IPS DF 6.9 (cell line): ENCODE measurements around the gene SMCO3.

Experiments
- DNase-seq: peaks from one replicate; pipeline ENCODE4 v3.0.0-alpha.2; 2013; ENCODE audit warnings: low read depth, low spot score
- H3K27ac ChIP-seq: one replicate; pipeline ENCODE4 v1.5.1; 2013; ENCODE audit warnings: low read length, control low read depth
- H3K27me3 ChIP-seq: 2 replicates; pipeline ENCODE4 v1.6.1; 2013; ENCODE audit warnings: mild to moderate bottlenecking, low read length; ENCODE audit not compliant: control insufficient read depth, insufficient read depth
- H3K36me3 ChIP-seq: 2 replicates; pipeline ENCODE4 v1.6.1; 2013; ENCODE audit warnings: low read length; ENCODE audit not compliant: control insufficient read depth, insufficient read depth
- H3K4me1 ChIP-seq: 2 replicates; pipeline ENCODE4 v1.6.1; 2013; ENCODE audit warnings: low read length; ENCODE audit not compliant: control insufficient read depth, insufficient read depth
- H3K4me3 ChIP-seq: 2 replicates; pipeline ENCODE4 v1.5.1; 2013; ENCODE audit warnings: mild to moderate bottlenecking, low read length
- H3K9me3 ChIP-seq: 2 replicates; pipeline ENCODE4 v1.6.1; 2013; ENCODE audit warnings: low read length, inconsistent platforms; ENCODE audit not compliant: control insufficient read depth, insufficient read depth
- WGBS: extraction: QIAGEN DNeasy Blood & Tissue Kit; methylation state at CpG from one replicate; pipeline ENCODE4 v1.1.7; 2013; ENCODE audit warnings: mixed read lengths, missing lambda C conversion rate; ENCODE audit not compliant: insufficient read length, insufficient coverage; 5-methylcytosine and 5-hydroxymethylcytosine counted together

SMCO3 gene

DNA sequence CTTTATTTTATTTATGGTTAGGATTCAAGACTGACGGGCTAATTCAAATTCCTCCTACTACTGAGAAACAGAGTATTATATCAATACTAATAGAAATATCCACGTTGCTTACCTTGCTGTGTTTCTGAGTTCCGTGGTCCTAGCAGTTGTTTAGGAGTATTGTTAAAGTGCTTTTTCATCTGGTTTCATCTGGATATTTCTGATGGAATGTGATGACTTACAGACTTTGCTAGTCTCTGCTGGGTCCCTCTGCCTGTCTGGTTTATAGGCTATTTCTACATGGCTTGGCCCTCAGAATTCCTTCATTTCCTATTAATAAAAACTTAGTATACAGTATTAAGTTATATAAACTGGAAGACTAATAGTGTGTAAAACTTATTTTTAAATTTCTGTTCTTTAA is at the start of gene SMCO3:
TSS of gene SMCO3 (minus strand) at position 169 of the 400 bp plus-strand sequence. CDS start 7,502 bp downstream, outside the sequence.
- H3K4me1 ChIP-seq = no peaks in the 10 kb centered on the region
- no peaks in the 10 kb centered on the region for H3K27me3 ChIP-seq
- no peak within 1 kb of the TSS for H3K27ac ChIP-seq
- no peaks in the 10 kb centered on the region for H3K9me3 ChIP-seq
- no peaks in the 10 kb centered on the region for H3K36me3 ChIP-seq
- no CpG with 5 or more reads among the region's 3 CpGs for WGBS
- DNase-seq = no peak
- no peak within 1 kb of the TSS for H3K4me3 ChIP-seq

DNA sequence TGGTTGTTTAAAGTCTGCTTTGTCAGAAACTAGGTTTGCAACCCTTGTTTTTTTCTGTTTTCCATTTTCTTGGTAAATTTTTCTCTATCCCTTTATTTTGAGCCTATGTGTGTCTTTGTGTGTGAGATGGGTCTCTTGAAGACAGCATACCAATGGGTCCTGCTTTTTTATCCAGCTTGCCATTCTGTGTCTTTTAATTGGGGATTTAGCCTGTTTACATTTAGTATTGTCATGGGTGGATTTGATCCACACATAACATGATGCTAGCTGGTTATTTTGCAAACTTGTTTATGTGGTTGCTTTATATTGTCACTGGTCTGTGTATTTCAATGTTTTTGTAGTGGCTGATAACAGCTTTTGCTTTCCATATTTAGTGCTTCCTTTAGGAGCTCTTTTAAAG is 46.5 kb upstream of the SMCO3 start:
- H3K4me1 ChIP-seq = no peaks in the 10 kb centered on the region
- no peaks in the 10 kb centered on the region; the same call in 1 of the 2 replicates for H3K9me3 ChIP-seq
- H3K36me3 ChIP-seq = no peaks in the 10 kb centered on the region
- no peaks in the 10 kb centered on the region for H3K27me3 ChIP-seq
- H3K4me3 ChIP-seq = no peak overlapping the region
- no peak for DNase-seq
- H3K27ac ChIP-seq = no peak overlapping the region

DNA sequence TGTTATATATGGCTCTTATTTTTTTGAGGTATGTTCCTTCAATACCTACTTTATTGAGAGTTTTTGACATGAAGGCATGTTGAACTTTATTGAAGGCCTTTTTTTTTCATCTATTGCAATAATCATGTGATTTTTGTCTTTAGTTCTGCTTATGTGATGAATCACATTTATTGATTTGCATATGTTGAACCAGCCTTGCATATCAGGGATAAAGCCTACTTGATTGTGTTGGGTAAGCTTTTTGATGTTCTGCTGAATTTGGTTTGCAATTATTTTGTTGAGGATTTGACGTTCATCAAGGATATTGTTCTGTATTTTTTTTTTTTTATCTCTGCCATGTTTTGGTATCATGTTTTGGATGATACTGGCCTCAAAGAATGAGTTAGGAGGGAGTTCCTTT is 44.5 kb upstream of the SMCO3 start:
- no CpG with 5 or more reads among the region's 1 CpG for WGBS
- Histone ChIP-seq H3K27ac (no peak overlapping the region), H3K9me3 (no peaks in the 10 kb centered on the region; the same call in 1 of the 2 replicates), H3K4me3 (no peak overlapping the region), H3K27me3 (no peaks in the 10 kb centered on the region), H3K36me3 (no peaks in the 10 kb centered on the region), H3K4me1 (no peaks in the 10 kb centered on the region)
- DNase-seq = no peak

DNA sequence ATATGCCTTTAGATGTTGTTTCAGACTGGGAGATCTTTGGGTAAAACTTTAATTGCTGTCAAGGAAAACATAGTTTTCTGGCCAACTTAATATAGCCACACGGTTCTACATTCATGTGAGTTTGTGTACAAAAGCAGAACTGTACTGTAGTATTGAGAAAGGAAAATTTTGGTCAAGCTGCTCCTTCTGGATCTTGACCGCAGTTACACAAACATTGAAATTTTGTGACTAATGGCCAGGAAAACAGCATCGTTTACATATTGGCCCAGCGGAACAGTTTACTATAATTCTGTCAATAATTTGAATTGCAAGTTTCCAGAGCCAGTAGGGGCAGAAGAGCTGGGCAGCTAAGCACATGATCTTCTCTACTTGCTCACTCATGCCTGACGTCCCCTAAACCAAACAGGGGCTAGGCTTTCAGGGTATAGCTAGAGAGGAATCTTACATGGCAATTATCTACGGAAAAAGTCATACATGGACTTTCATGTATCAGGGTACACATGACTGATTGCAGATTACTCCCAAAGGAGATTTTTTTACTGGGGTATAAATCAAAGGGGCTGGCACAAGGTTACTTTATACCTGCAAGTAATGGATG is 40.7 kb upstream of the SMCO3 start:
- no peaks in the 10 kb centered on the region; the same call in 1 of the 2 replicates for H3K9me3 ChIP-seq
- no CpG with 5 or more reads among the region's 6 CpGs for WGBS
- H3K36me3 ChIP-seq = no peaks in the 10 kb centered on the region
- no peak overlapping the region for H3K27ac ChIP-seq
- H3K4me1 ChIP-seq = no peaks in the 10 kb centered on the region; the same call in 1 of the 2 replicates
- DNase-seq = no peak
- no peak overlapping the region for H3K4me3 ChIP-seq
- H3K27me3 ChIP-seq = no peaks in the 10 kb centered on the region

DNA sequence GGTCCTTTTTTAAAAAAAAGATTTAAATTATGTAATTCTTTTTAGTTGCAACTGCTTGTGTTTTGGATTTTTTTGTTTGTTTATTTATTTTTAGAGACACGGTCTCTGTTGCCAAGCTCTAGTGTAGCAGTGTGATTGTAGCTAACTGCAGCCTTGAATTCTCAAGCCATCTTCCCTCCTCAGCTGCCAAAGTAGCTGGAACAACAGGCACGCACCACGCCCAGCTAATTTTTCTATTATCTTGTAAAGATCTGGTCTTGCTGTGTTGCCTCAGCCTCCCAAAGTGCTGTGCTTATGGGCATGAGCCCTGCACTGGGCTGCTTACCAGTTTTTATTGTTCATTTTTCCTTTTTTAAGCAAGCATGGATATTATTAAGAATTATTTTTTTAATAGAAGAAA is 40.0 kb upstream of the SMCO3 start:
- no peaks in the 10 kb centered on the region; the same call in 1 of the 2 replicates for H3K4me1 ChIP-seq
- H3K27me3 ChIP-seq = no peaks in the 10 kb centered on the region
- H3K27ac ChIP-seq = no peak overlapping the region
- no peaks in the 10 kb centered on the region for H3K36me3 ChIP-seq
- no peak overlapping the region for H3K4me3 ChIP-seq
- no CpG with 5 or more reads among the region's 3 CpGs for WGBS
- H3K9me3 ChIP-seq = no peaks in the 10 kb centered on the region; the same call in 1 of the 2 replicates
- DNase-seq = no peak

DNA sequence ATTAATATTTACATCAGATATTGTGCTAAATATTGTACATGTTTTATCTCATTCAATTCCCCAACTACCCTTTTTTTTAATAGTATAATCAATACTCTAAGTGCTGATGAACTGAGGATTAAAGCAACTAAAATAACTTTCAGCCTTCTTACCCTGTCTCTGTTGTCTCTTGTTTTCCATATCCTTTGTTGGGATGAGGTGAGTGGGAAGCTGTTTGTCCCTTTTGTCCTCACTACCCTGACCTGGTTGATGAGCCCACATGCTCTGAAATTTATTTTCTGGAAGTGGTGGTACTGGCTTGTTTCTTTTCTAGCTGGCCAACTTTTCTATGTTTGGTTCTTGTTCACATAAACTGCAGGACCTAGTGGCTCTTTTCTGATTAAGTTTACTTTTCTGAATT is 38.9 kb upstream of the SMCO3 start:
- H3K27ac ChIP-seq = no peak overlapping the region
- no peak for DNase-seq
- H3K4me3 ChIP-seq = no peak overlapping the region
- H3K4me1 ChIP-seq = no peaks in the 10 kb centered on the region; the same call in 1 of the 2 replicates
- H3K9me3 ChIP-seq = no peaks in the 10 kb centered on the region
- no peaks in the 10 kb centered on the region for H3K27me3 ChIP-seq
- H3K36me3 ChIP-seq = no peaks in the 10 kb centered on the region

DNA sequence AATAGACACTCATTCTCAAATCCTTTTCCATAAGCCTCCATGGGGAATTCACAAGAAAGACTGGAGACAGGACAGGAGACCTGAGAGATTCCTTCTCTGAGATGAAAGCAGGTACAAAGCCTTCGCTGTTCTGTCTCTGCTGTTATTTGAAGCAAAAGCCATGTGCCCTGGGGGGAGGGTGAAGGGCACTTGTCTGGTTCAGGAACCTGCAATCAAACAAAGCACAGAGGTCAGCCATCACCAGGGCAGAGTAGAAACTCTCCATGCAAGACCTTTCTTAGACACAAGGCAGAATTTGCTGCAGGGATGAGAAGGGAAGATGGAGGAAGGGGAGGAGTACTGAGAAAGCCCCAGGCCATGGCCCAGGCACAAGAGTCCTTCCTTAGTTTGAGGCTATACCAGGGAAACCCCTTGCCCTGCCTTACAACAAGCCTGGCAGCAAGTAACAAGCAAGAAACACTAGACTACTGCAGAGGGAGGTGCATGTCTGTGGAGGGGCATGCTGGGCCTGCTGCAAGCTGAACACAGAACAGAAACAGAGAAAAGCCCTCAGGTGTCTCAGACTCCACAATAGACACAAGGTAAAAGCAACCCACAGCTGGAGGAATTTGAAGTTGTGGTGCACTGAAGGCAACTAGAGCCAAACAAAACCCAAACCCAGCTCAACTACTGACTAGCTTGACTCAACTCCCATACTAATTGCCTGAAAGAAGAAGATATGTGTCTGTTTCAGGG is 37.1 kb upstream of the SMCO3 start:
- Histone ChIP-seq H3K27ac (no peak overlapping the region), H3K4me1 (no peaks in the 10 kb centered on the region; the same call in 1 of the 2 replicates), H3K27me3 (no peaks in the 10 kb centered on the region), H3K36me3 (no peaks in the 10 kb centered on the region), H3K4me3 (no peak overlapping the region), H3K9me3 (no peaks in the 10 kb centered on the region)
- no CpG with 5 or more reads among the region's 1 CpG for WGBS
- DNase-seq = no peak

DNA sequence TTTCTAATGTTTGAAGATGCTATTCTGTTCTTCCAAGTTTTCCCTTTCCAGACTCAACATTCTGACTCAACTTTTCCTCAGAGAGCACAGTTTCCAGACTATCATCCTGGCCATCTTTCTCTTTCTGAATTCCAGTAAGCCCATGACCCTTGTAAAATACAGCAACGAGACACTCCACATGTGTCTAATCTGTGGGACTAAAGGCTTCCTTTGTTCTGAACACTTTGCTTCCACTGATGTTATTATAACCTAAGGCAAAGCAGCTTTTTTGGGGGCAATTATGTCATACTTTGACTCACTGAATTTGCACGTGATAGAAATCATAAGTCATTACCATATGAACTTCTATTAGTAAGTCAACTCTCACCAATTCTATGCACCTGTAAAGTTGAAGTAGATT is 35.7 kb upstream of the SMCO3 start:
- DNase-seq = no peak
- H3K9me3 ChIP-seq = no peaks in the 10 kb centered on the region
- H3K27me3 ChIP-seq = no peaks in the 10 kb centered on the region
- H3K4me3 ChIP-seq = no peak overlapping the region
- no peaks in the 10 kb centered on the region for H3K36me3 ChIP-seq
- WGBS = no CpG with 5 or more reads among the region's 2 CpGs
- H3K4me1 ChIP-seq = no peaks in the 10 kb centered on the region; the same call in 1 of the 2 replicates
- H3K27ac ChIP-seq = no peak overlapping the region

DNA sequence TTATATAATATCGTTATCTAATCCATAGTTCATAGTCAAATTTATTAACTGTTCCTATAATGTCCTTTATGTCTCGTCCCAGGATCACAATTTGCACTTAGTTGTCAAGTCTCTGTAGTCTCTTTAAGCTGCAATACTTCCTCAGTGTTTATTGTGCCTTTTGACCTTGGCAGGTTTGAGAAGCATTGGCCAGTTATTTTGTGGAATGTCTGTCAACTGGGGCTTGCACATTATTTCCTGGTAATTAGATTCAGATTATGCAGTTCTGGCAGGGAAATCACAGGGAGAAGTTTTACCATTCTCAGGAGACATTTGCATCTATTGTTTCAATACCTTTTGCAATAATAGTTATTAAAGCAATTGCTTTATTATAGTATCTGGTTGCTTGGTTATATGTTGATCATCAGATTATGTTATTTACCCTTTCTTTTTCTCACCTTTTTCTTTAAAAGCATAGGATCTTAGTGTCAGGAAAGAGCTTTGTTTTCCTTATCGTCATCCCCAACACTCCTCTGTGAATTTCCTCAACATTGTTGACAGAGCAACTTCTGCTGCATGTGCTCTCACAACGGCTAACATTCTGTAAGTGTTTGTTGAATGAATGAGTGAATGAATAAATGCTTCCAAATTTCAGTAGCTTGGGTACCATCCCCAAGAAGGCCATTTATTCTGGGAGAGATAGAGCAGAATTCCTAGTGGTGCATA is 33.0 kb upstream of the SMCO3 start:
- no peaks in the 10 kb centered on the region for H3K4me1 ChIP-seq
- H3K9me3 ChIP-seq = no peaks in the 10 kb centered on the region
- 100% methylated on average over 1 of the region's 4 CpGs for WGBS
- H3K4me3 ChIP-seq = no peak overlapping the region
- H3K27ac ChIP-seq = no peak overlapping the region
- H3K27me3 ChIP-seq = no peaks in the 10 kb centered on the region
- H3K36me3 ChIP-seq = no peaks in the 10 kb centered on the region
- DNase-seq = no peak

DNA sequence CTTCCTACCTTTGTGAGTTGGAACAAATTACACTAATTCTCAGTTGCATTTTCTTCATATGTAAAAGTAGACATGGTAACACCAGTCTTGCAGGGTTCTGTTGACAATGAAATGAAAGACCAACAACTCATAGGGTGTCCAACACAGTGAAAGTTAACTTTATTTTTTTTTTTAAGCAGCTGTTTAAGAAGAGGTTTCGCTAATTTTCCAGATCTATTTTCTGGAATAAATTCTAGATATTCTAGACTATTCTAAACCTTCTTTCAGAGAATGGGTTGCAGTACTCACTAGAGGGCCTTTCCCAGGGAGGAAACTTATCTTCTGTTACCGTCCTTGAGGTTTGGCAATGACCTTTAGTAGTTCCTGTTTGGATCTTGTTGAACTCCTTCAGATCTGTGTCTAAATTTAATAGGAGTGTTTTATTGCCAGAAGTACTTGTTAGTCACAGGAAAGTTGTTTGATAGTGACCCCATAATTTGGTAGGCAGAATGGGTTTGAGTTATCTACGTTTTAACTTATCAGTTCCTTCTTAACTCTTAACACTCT is 32.1 kb upstream of the SMCO3 start:
- no peaks in the 10 kb centered on the region for H3K27me3 ChIP-seq
- no peak for DNase-seq
- no CpG with 5 or more reads among the region's 3 CpGs for WGBS
- H3K4me3 ChIP-seq = no peak overlapping the region
- no peaks in the 10 kb centered on the region for H3K9me3 ChIP-seq
- H3K27ac ChIP-seq = no peak overlapping the region
- H3K4me1 ChIP-seq = no peaks in the 10 kb centered on the region
- no peaks in the 10 kb centered on the region for H3K36me3 ChIP-seq
